HEK293 (cell line): ENCODE measurements around the gene CDC14B.

Experiments
- CTCF ChIA-PET: fragments of 350-600 bp; formaldehyde crosslinking; extraction: SDS; loops from one replicate; lab custom pipeline; 2021; ENCODE audit warnings: antibody characterized with exemption; lab: Yijun Ruan, JAX
- POLR2A ChIA-PET: fragments of 300-600 bp; formaldehyde crosslinking; extraction: SDS; loops from one replicate; lab custom pipeline; 2020; ENCODE audit warnings: antibody characterized with exemption, inconsistent platforms; lab: Yijun Ruan, JAX
- H3K27ac ChIP-seq: fragments of 200-500 bp; sonication (Bioruptor generic); 2 replicates; pipeline ENCODE4 v1.5.1; 2014; ENCODE audit warnings: low read depth, low read length, control low read depth, inconsistent platforms; ENCODE audit errors: extremely low read depth
- H3K36me3 ChIP-seq, 2 experiments: fragments of 200-500 bp in 1 of 2; sonication (Bioruptor generic) in 1 of 2; 1 replicate in 1 of 2; 2 replicates in 1 of 2; pipeline ENCODE4 v1.5.1; 2014 to 2017; ENCODE audit warnings: inconsistent platforms in 2 of 2, low read length in 2 of 2; ENCODE audit not compliant: control insufficient read depth in 2 of 2, insufficient read depth in 1 of 2
- H3K4me1 ChIP-seq: fragments of 200-500 bp; sonication (Bioruptor generic); 2 replicates; pipeline ENCODE4 v1.5.1; 2014; ENCODE audit warnings: mild to moderate bottlenecking, low read length, inconsistent platforms; ENCODE audit not compliant: control insufficient read depth, insufficient read depth
- H3K4me3 ChIP-seq: 2 replicates; pipeline ENCODE4 v1.5.1; 2011; ENCODE audit warnings: low read depth, mild to moderate bottlenecking, control low read depth, low read length, moderate library complexity
- H3K9me3 ChIP-seq: fragments of 200-500 bp; sonication (Bioruptor generic); 2 replicates; pipeline ENCODE4 v1.5.1; 2014; ENCODE audit warnings: low read depth, low read length, inconsistent platforms; ENCODE audit not compliant: control insufficient read depth, insufficient read depth
- BCL6B ChIP-seq: fragments of 450-650 bp; formaldehyde crosslinking; IDR thresholded peaks from 2 replicates; pipeline ENCODE4 v1.5.1; 2017; ENCODE audit warnings: missing biosample characterization, missing genetic modification characterization
- EGR2 ChIP-seq: fragments of 450-650 bp; formaldehyde crosslinking; IDR thresholded peaks from 2 replicates; pipeline ENCODE4 v1.5.1; 2016; ENCODE audit warnings: low read depth, missing biosample characterization, missing genetic modification characterization
- KLF1 ChIP-seq: fragments of 450-650 bp; formaldehyde crosslinking; IDR thresholded peaks from 2 replicates; pipeline ENCODE4 v1.5.1; 2016; ENCODE audit warnings: missing biosample characterization, missing genetic modification characterization
- KLF17 ChIP-seq: fragments of 450-650 bp; formaldehyde crosslinking; IDR thresholded peaks from 2 replicates; pipeline ENCODE4 v1.5.1; 2016; ENCODE audit warnings: missing biosample characterization, missing genetic modification characterization
- PRDM10 ChIP-seq: fragments of 450-650 bp; formaldehyde crosslinking; IDR thresholded peaks from 2 replicates; pipeline ENCODE4 v1.5.1; 2016; ENCODE audit warnings: missing biosample characterization, missing genetic modification characterization
- ZBTB17 ChIP-seq: fragments of 450-650 bp; formaldehyde crosslinking; IDR thresholded peaks from 2 replicates; pipeline ENCODE4 v1.5.1; 2016; ENCODE audit warnings: missing biosample characterization, missing genetic modification characterization
- ZFP37 ChIP-seq: fragments of 450-650 bp; formaldehyde crosslinking; IDR thresholded peaks from 2 replicates; pipeline ENCODE4 v1.5.1; 2016; ENCODE audit warnings: missing biosample characterization, missing genetic modification characterization
- ZNF114 ChIP-seq: fragments of 450-650 bp; formaldehyde crosslinking; IDR thresholded peaks from 2 replicates; pipeline ENCODE4 v1.5.0; 2017; ENCODE audit warnings: missing biosample characterization, missing genetic modification characterization
- ZNF274 ChIP-seq, 2 experiments: fragments of 200-500 bp in 1 of 2; fragments of 450-650 bp in 1 of 2; sonication (Bioruptor generic) in 1 of 2; formaldehyde crosslinking in 1 of 2; IDR thresholded peaks; 2 replicates each; pipeline versions ENCODE4 v1.5.1 to v1.6.1; 2014 to 2016; ENCODE audit warnings: borderline replicate concordance in 1 of 2, inconsistent platforms in 1 of 2, low read length in 1 of 2, missing biosample characterization in 1 of 2, missing genetic modification characterization in 1 of 2
- ZNF280C ChIP-seq: fragments of 450-650 bp; formaldehyde crosslinking; IDR thresholded peaks from 2 replicates; pipeline ENCODE4 v1.5.1; 2016; ENCODE audit warnings: missing biosample characterization, missing genetic modification characterization
- ZNF341 ChIP-seq: fragments of 450-650 bp; formaldehyde crosslinking; IDR thresholded peaks from 2 replicates; pipeline ENCODE4; 2016; ENCODE audit warnings: low read depth, missing biosample characterization, missing genetic modification characterization
- ZNF37A ChIP-seq: fragments of 450-650 bp; IDR thresholded peaks from 2 replicates; pipeline ENCODE4 v1.5.1; 2018; ENCODE audit warnings: missing biosample characterization, missing genetic modification characterization
- ZNF416 ChIP-seq: fragments of 450-650 bp; formaldehyde crosslinking; IDR thresholded peaks from 2 replicates; pipeline ENCODE4 v1.5.1; 2016; ENCODE audit warnings: missing biosample characterization, missing genetic modification characterization
- ZNF548 ChIP-seq: fragments of 450-650 bp; formaldehyde crosslinking; IDR thresholded peaks from 2 replicates; pipeline ENCODE4 v1.5.1; 2016; ENCODE audit warnings: missing biosample characterization, missing genetic modification characterization
- ZNF610 ChIP-seq: fragments of 450-650 bp; formaldehyde crosslinking; IDR thresholded peaks from 2 replicates; pipeline ENCODE4 v1.5.1; 2016; ENCODE audit warnings: missing biosample characterization, missing genetic modification characterization, borderline replicate concordance
- ZNF624 ChIP-seq: fragments of 450-650 bp; formaldehyde crosslinking; IDR thresholded peaks from 2 replicates; pipeline ENCODE4 v1.5.1; 2017; ENCODE audit warnings: missing biosample characterization, missing genetic modification characterization
- ZNF791 ChIP-seq: fragments of 450-650 bp; formaldehyde crosslinking; IDR thresholded peaks from 2 replicates; pipeline ENCODE4 v1.5.1; 2016; ENCODE audit warnings: missing biosample characterization, missing genetic modification characterization

CDC14B gene

GRCh38 chr9:96487029-96487396, 132.6 kb downstream of the CDC14B start:
- Histone ChIP-seq H3K9me3 (no peaks in the 10 kb centered on the region), H3K4me1 (no peaks in the 10 kb centered on the region), H3K27ac (no peak overlapping the region), H3K36me3 (peaks cover under 1 to 64% of the 10 kb centered on the region in 2 experiments; a peak in 2 of 3 replicates), H3K4me3 (no peak overlapping the region)
- CTCF ChIA-PET = interaction anchor here (0.6 to 1.2 kb wide), 2 partner anchors 34 to 174 kb away, joined by 3 to 4 read pairs; no protein-coding TSS in a partner anchor
- no peak for TF ChIP-seq ZFP37 (tag by site-specific recombination)
- no peak for TF ChIP-seq ZNF274 (IDR thresholded peaks at IDR 0.05; ENCODE audit: low read length)
- no peak for TF ChIP-seq ZNF274 (tag by site-specific recombination; IDR thresholded peaks at IDR 0.05; ENCODE audit: borderline replicate concordance)
- no peak for TF ChIP-seq KLF1 (tag by site-specific recombination)
- TF ChIP-seq ZNF114 (tag by site-specific recombination) = no peak
- TF ChIP-seq ZNF416 (tag by site-specific recombination) = no peak
- TF ChIP-seq BCL6B (tag by site-specific recombination) = no peak
- TF ChIP-seq ZNF610 (tag by site-specific recombination) = no peak
- POLR2A ChIA-PET = no interaction called here

- Histone ChIP-seq H3K4me1 (no peaks in the 10 kb centered on the region), H3K9me3 (no peaks in the 10 kb centered on the region), H3K27ac (no peak overlapping the region), H3K4me3 (no peak overlapping the region), H3K36me3 (peaks cover 3 to 59% of the 10 kb centered on the region in 2 experiments; a peak in 2 of 3 replicates)
- CTCF ChIA-PET = interaction anchor here (0.7 to 1.2 kb wide), 3 partner anchors 23 to 149 kb away, joined by 3 to 6 read pairs (median 3); no protein-coding TSS in a partner anchor
- TF ChIP-seq EGR2 (tag by site-specific recombination) (no peak), ZNF624 (no peak), ZNF548 (tag by site-specific recombination) (no peak), PRDM10 (tag by site-specific recombination) (no peak), KLF17 (tag by site-specific recombination) (no peak), ZBTB17 (no peak)
- POLR2A ChIA-PET = no interaction called here
These were observed 133.1 kb downstream of the CDC14B start for GRCh38 chr9:96486386-96487028.

GRCh38 chr9:96485280-96485679, 134.4 kb downstream of the CDC14B start:
- POLR2A ChIA-PET = no interaction called here
- no peak for TF ChIP-seq ZNF791 (tag by site-specific recombination)
- no peak for TF ChIP-seq ZNF341 (tag by site-specific recombination)
- no peak for TF ChIP-seq ZNF280C (tag by site-specific recombination)
- TF ChIP-seq ZNF37A (tag by site-specific recombination) = no peak
- TF ChIP-seq, all 188 proteins: peak for 0
- H3K36me3 ChIP-seq = peaks cover 3 to 47% of the 10 kb centered on the region in 2 experiments; a peak in 2 of 3 replicates
- no peak overlapping the region for H3K4me3 ChIP-seq
- no peaks in the 10 kb centered on the region for H3K4me1 ChIP-seq
- H3K9me3 ChIP-seq = no peaks in the 10 kb centered on the region
- no peak overlapping the region for H3K27ac ChIP-seq
- CTCF ChIA-PET = no interaction called here
